Measurements from ENCODE around the gene KLHL5. TPM values are rescaled to one million over a fixed set of nuclear protein-coding genes. Genes with fewer than 3 reads are reported as not detected.
"Not testable (repeated sequence)": the region's sequence is repeated elsewhere in the genome, so short reads cannot be mapped to it uniquely, and the experiment has no call there.

KLHL5 gene
- total and polyA plus RNA-seq, 4 donors = 11.2 to 40.0 (median 28.2) TPM

DNA sequence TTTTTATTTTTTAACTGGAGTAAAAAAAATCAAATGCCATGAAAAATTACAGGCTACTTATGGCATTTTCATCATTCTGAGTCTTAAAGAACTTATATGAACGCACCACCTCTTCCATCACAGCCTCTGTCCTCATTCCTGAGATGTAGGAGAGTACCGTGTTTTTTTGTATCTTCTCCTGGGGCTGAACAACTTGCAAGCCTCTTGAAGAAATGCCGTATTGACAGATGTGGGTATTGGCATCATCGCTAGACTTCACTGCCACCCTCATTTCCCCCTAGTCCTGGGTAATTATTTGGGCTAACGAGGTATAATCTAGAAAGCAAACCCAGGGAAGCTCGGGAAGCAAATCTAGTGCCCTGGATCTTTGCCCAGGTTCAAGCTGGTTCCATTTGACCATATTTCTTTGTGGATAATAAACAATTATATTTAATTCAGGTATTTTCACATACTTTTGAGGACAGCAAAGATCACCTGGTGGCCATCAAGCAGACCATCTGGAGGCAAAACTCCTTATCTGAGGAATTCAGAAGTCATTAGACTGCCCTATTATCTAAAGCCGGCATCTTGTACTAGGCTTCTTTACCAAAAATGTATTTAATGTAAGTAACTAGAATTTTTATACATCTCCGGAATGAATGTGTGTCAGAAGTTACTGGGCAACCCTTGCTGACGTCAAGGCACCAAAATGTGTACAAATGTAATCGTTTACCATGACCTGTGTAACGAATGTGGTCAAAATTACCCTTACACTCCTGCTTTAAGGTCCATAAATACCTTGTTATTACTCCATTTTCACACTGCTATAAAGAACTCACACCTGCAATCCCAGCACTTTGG is 64.4 kb downstream of the KLHL5 start:
- 92 to 95% methylated on average over 11 of the region's 11 CpGs for WGBS, 2 donors
- Histone ChIP-seq H3K4me1 (ENCODE audit: control insufficient read depth in 1 of 2, insufficient read depth in 2 of 2, low read length in 2 of 2) (no peaks in the 10 kb centered on the region), H3K27ac (ENCODE audit: low read depth in 1 of 2, low read length in 2 of 2) (no peak overlapping the region), H3K36me3 (ENCODE audit: control insufficient read depth in 1 of 2, insufficient read depth in 2 of 2, low read length in 1 of 2) (no peaks in the 10 kb centered on the region), H3K27me3 (ENCODE audit: control insufficient read depth in 1 of 2, insufficient read depth in 2 of 2, low read length in 1 of 2) (no peaks in the 10 kb centered on the region), H3K9me3 (ENCODE audit: control insufficient read depth, low read length) (no peaks in the 10 kb centered on the region), H3K4me3 (ENCODE audit: low read length in 2 of 2) (no peak overlapping the region)
- DNase-seq = no peak
- intact Hi-C loops (cut with DNase I) = no loop called here
- no peak for ATAC-seq (ENCODE audit: low FRiP score)

DNA sequence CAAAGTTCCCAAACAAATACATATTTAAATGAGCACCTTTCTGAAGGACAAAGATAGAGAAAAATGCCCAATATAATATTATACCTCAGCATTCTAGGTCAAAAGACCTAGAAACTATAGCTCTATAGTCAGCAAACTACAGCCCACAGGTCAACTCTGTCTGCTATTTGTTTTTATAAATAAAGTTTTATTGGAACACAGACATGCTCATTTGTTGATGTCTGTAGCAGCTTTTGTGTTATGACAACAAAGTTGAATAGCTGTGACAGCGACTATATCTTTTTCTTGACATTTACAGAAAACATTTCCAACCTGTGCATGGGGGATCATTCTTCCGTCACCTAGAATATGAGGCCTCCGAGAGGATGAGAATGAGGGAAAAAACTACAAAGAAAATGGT is 71.6 kb downstream of the KLHL5 start:
- Histone ChIP-seq H3K9me3 (ENCODE audit: control insufficient read depth, low read length) (no peaks in the 10 kb centered on the region), H3K4me3 (ENCODE audit: low read length in 2 of 2) (no peak overlapping the region), H3K27me3 (ENCODE audit: control insufficient read depth in 1 of 2, insufficient read depth in 2 of 2, low read length in 1 of 2) (no peaks in the 10 kb centered on the region), H3K36me3 (ENCODE audit: control insufficient read depth in 1 of 2, insufficient read depth in 2 of 2, low read length in 1 of 2) (no peaks in the 10 kb centered on the region), H3K27ac (ENCODE audit: low read depth in 1 of 2, low read length in 2 of 2) (no peak overlapping the region), H3K4me1 (ENCODE audit: control insufficient read depth in 1 of 2, insufficient read depth in 2 of 2, low read length in 2 of 2) (no peaks in the 10 kb centered on the region)
- WGBS, 2 donors = 96 to 99% methylated on average over 3 of the region's 3 CpGs
- no peak for DNase-seq
- intact Hi-C loops (cut with DNase I) = loop anchor here (10.0 kb wide), 3 partner anchors 199 to 379 kb away; no protein-coding TSS in a partner anchor
- no peak for ATAC-seq (ENCODE audit: low FRiP score)

DNA sequence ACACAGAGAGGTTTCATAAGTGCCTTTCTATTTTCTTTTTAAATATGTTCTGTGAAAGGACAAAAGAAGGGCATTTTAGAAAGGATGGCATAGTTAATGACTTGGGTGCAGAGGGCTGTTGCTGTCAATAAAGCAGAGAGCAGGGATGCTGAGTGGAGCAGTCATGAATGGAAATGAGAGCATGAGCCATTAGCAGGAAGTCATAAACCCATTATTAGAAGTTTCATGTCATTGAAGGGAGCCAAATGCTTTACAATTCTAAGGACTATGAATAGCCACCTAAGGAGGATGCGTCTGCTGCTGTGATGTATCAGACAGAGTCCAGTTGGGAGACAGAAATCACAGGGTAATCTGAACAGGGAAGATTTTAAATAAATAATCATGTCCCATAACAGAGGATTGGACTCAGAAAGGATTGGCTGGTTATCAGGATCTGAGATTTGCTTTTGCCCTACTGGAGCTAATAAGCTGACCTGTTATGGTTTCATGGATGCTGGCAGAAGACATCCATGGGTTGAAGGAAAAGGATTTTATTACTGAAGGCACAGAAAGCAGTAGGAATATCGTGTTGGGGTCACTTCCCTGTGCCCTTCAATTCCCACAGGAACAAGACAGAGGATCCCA is 72.8 kb downstream of the KLHL5 start:
- H3K4me3 ChIP-seq (ENCODE audit: low read length in 2 of 2) = no peak overlapping the region
- WGBS, 2 donors = 44 to 47% methylated on average over 2 of the region's 2 CpGs

DNA sequence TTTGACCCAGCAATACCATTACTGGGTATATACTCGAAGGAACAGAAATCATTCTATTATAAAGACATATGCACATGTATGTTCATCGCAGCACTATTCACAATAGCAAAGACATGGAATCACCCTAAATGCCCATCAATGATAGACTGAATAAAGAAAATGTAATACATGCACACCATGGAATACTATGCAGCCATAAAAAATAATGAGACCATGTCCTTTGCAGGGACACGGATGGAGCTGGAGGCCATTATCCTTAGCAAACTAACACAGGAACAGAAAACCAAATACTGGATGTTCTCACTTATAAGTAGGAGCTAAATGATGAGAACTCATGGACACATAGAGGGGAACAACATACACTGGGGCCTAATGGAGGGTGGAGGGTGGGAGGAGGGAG is 76.2 kb downstream of the KLHL5 start:
- H3K27ac ChIP-seq (ENCODE audit: low read depth in 1 of 2, low read length in 2 of 2); H3K4me1 ChIP-seq (ENCODE audit: control insufficient read depth in 1 of 2, insufficient read depth in 2 of 2, low read length in 2 of 2); H3K9me3 ChIP-seq (ENCODE audit: control insufficient read depth, low read length); ATAC-seq (ENCODE audit: low FRiP score); H3K4me3 ChIP-seq (ENCODE audit: low read length in 2 of 2); H3K36me3 ChIP-seq (ENCODE audit: control insufficient read depth in 1 of 2, insufficient read depth in 2 of 2, low read length in 1 of 2); DNase-seq; H3K27me3 ChIP-seq (ENCODE audit: control insufficient read depth in 1 of 2, insufficient read depth in 2 of 2, low read length in 1 of 2): not testable (repeated sequence)
- intact Hi-C loops (cut with DNase I) = loop anchor here (10.0 kb wide), 3 partner anchors 203 to 383 kb away; no protein-coding TSS in a partner anchor
- 66 to 86% methylated on average over 3 of the region's 3 CpGs for WGBS, 2 donors

More for the DNA sequence above, 72.8 kb downstream of the KLHL5 start:
- H3K27me3 ChIP-seq (ENCODE audit: control insufficient read depth in 1 of 2, insufficient read depth in 2 of 2, low read length in 1 of 2) = no peaks in the 10 kb centered on the region
- no peaks in the 10 kb centered on the region for H3K4me1 ChIP-seq (ENCODE audit: control insufficient read depth in 1 of 2, insufficient read depth in 2 of 2, low read length in 2 of 2)
- intact Hi-C loops (cut with DNase I) = loop anchor here (10.0 kb wide), 3 partner anchors 200 to 380 kb away; no protein-coding TSS in a partner anchor
- no peak overlapping the region for H3K27ac ChIP-seq (ENCODE audit: low read depth in 1 of 2, low read length in 2 of 2)
- DNase-seq (no peak), ATAC-seq (ENCODE audit: low FRiP score) (no peak)
- H3K9me3 ChIP-seq (ENCODE audit: control insufficient read depth, low read length) = no peaks in the 10 kb centered on the region
- H3K36me3 ChIP-seq (ENCODE audit: control insufficient read depth in 1 of 2, insufficient read depth in 2 of 2, low read length in 1 of 2) = no peaks in the 10 kb centered on the region

DNA sequence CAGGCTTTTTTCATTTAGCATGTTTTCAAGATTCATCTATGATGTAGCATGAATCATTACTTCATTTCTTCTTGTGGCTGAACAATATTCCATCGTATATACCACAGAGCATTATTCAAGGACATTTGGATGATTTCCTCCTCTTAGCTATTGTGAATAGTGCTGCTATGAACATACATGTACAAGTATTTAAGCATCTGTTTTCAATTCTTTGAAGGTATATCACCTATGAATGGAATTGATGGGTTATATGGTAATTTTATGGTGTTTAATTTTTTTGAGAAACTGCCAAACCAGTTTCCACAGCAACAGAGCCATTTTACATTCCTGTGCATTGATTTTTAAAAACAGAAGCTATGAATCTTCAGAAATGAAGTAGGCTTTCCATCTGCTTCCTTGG is 84.2 kb downstream of the KLHL5 start:
- no peak for DNase-seq
- intact Hi-C loops (cut with DNase I) = no loop called here
- Histone ChIP-seq H3K27me3 (ENCODE audit: control insufficient read depth in 1 of 2, insufficient read depth in 2 of 2, low read length in 1 of 2) (no peaks in the 10 kb centered on the region), H3K4me1 (ENCODE audit: control insufficient read depth in 1 of 2, insufficient read depth in 2 of 2, low read length in 2 of 2) (no peaks in the 10 kb centered on the region), H3K4me3 (ENCODE audit: low read length in 2 of 2) (no peak overlapping the region), H3K27ac (ENCODE audit: low read depth in 1 of 2, low read length in 2 of 2) (no peak overlapping the region), H3K9me3 (ENCODE audit: control insufficient read depth, low read length) (no peaks in the 10 kb centered on the region), H3K36me3 (ENCODE audit: control insufficient read depth in 1 of 2, insufficient read depth in 2 of 2, low read length in 1 of 2) (no peaks in the 10 kb centered on the region)
- WGBS, 2 donors = 88 to 89% methylated on average over 1 of the region's 1 CpG
- ATAC-seq (ENCODE audit: low FRiP score) = no peak

DNA sequence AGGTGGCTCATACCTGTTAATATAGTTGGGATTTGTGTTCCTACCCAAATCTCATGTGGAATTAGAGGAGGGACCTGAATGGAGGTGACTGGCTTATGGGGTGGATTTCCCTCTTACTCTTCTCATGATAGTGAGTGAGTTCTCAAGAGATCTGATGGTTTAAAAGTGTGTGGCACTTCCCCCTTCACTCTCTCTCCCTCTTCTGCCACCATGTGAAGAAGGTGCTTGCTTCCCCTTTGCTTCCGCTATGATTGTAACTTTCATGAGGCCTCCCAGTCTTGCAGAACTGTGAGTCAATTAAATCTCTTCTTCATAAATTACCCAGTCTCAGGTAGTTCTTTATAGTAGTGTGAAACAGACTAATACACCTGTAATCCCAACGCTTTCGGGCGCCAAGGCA is 92.0 kb downstream of the KLHL5 start:
- H3K27me3 ChIP-seq (ENCODE audit: control insufficient read depth in 1 of 2, insufficient read depth in 2 of 2, low read length in 1 of 2) = no peaks in the 10 kb centered on the region
- WGBS, 2 donors = 96% methylated on average over 4 of the region's 4 CpGs
- ATAC-seq (ENCODE audit: low FRiP score) (no peak), DNase-seq (no peak)
- no peak overlapping the region for H3K4me3 ChIP-seq (ENCODE audit: low read length in 2 of 2)
- intact Hi-C loops (cut with DNase I) = no loop called here
- H3K36me3 ChIP-seq (ENCODE audit: control insufficient read depth in 1 of 2, insufficient read depth in 2 of 2, low read length in 1 of 2) = no peaks in the 10 kb centered on the region
- no peak overlapping the region for H3K27ac ChIP-seq (ENCODE audit: low read depth in 1 of 2, low read length in 2 of 2)
- H3K4me1 ChIP-seq (ENCODE audit: control insufficient read depth in 1 of 2, insufficient read depth in 2 of 2, low read length in 2 of 2) = no peaks in the 10 kb centered on the region
- no peaks in the 10 kb centered on the region for H3K9me3 ChIP-seq (ENCODE audit: control insufficient read depth, low read length)

DNA sequence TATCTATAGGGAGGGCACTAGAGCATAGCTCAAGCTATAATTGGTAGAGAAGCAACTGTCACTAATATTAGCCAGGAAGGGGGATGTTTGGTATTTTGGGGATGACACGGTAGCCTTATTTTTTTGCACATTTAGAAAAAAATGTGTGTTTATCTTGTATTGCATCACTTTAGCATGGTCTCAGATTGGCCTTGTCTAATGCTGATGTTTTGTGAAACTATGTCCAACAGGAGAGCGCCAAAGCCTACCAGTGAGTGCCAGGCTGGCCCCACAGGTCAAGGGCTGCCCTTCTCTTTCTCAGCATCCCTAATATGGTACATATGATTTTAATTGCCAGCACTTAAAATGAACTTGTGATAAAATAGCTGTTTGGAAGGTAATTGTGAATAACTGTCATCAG is 95.5 kb downstream of the KLHL5 start:
- DNase-seq (no peak), ATAC-seq (ENCODE audit: low FRiP score) (no peak)
- Histone ChIP-seq H3K27me3 (ENCODE audit: control insufficient read depth in 1 of 2, insufficient read depth in 2 of 2, low read length in 1 of 2) (no peaks in the 10 kb centered on the region), H3K36me3 (ENCODE audit: control insufficient read depth in 1 of 2, insufficient read depth in 2 of 2, low read length in 1 of 2) (no peaks in the 10 kb centered on the region), H3K4me3 (ENCODE audit: low read length in 2 of 2) (no peak overlapping the region), H3K27ac (ENCODE audit: low read depth in 1 of 2, low read length in 2 of 2) (no peak overlapping the region), H3K4me1 (ENCODE audit: control insufficient read depth in 1 of 2, insufficient read depth in 2 of 2, low read length in 2 of 2) (no peaks in the 10 kb centered on the region), H3K9me3 (ENCODE audit: control insufficient read depth, low read length) (no peaks in the 10 kb centered on the region)
- intact Hi-C loops (cut with DNase I) = no loop called here
- 90 to 92% methylated on average over 2 of the region's 2 CpGs for WGBS, 2 donors

DNA sequence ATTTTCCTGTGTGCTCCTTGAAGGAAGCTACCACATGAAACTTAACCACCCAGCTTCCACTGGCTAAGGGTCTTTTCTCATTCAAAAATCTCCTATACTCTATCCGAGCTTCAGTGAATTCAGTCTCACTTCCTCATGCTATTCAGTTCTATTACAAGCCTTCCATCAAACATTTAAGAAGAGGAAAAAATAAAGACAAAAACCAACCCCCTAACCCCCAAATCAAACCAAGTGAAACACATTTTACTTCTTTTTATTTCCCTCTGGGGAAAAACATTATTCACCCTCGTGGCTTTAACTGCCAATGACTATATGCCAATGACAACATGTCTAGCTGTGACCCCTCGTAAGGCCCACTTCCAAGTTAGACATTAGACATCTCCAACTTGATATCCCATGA is 104.1 kb downstream of the KLHL5 start:
- Histone ChIP-seq H3K4me3 (ENCODE audit: low read length in 2 of 2) (no peak overlapping the region), H3K27ac (ENCODE audit: low read depth in 1 of 2, low read length in 2 of 2) (no peak overlapping the region), H3K4me1 (ENCODE audit: control insufficient read depth in 1 of 2, insufficient read depth in 2 of 2, low read length in 2 of 2) (no peaks in the 10 kb centered on the region), H3K36me3 (ENCODE audit: control insufficient read depth in 1 of 2, insufficient read depth in 2 of 2, low read length in 1 of 2) (no peaks in the 10 kb centered on the region), H3K9me3 (ENCODE audit: control insufficient read depth, low read length) (peaks cover 1% of the 10 kb centered on the region), H3K27me3 (ENCODE audit: control insufficient read depth in 1 of 2, insufficient read depth in 2 of 2, low read length in 1 of 2) (no peaks in the 10 kb centered on the region)
- intact Hi-C loops (cut with DNase I) = no loop called here
- WGBS, 2 donors = 23 to 26% methylated on average over 3 of the region's 3 CpGs
- ATAC-seq (ENCODE audit: low FRiP score) = no peak
- DNase-seq = no peak

DNA sequence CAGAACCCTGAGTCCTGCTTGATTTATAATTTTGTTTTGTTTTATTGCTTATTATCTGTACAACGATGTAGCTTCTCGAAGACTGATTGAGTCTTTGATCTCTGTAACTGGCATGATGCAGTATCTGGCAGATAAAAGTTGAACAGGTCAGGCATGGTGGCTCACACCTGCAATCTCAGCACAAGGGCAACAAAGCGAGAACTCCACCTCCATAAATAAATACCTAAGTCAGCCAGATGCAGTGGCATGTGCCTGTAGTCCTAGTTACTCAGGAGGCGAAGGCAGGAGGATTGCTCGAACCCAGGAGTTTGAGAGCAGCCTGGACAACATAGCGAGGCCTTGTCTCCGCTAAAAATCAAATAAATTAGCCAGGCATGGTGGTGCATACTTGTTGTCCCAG is 104.6 kb downstream of the KLHL5 start:
- no peak for DNase-seq
- Histone ChIP-seq H3K27ac (ENCODE audit: low read depth in 1 of 2, low read length in 2 of 2) (no peak overlapping the region), H3K4me3 (ENCODE audit: low read length in 2 of 2) (no peak overlapping the region), H3K4me1 (ENCODE audit: control insufficient read depth in 1 of 2, insufficient read depth in 2 of 2, low read length in 2 of 2) (no peaks in the 10 kb centered on the region), H3K27me3 (ENCODE audit: control insufficient read depth in 1 of 2, insufficient read depth in 2 of 2, low read length in 1 of 2) (no peaks in the 10 kb centered on the region), H3K9me3 (ENCODE audit: control insufficient read depth, low read length) (peaks cover 1% of the 10 kb centered on the region), H3K36me3 (ENCODE audit: control insufficient read depth in 1 of 2, insufficient read depth in 2 of 2, low read length in 1 of 2) (no peaks in the 10 kb centered on the region)
- 80 to 84% methylated on average over 7 of the region's 7 CpGs for WGBS, 2 donors
- ATAC-seq (ENCODE audit: low FRiP score) = no peak
- intact Hi-C loops (cut with DNase I) = no loop called here
